PFSK-1 (cell line): Measurements from ENCODE around the gene TLX2.

Experiments
- FOXP2 ChIP-seq: optimal IDR thresholded peaks from 2 replicates; pipeline ENCODE3; 2011; ENCODE audit warnings: borderline replicate concordance, control low read depth, inconsistent platforms; ENCODE audit not compliant: insufficient read depth; ENCODE audit errors: extremely low read length, extremely low read depth
- POLR2AphosphoS5 ChIP-seq: IDR thresholded peaks from 2 replicates; pipeline ENCODE4 v1.6.1; 2012; ENCODE audit warnings: low read depth, mild to moderate bottlenecking, control low read depth, low read length, moderate library complexity
- SIN3A ChIP-seq: IDR thresholded peaks from 2 replicates; pipeline ENCODE4 v1.6.1; 2012; ENCODE audit warnings: mild to moderate bottlenecking, low read length, moderate library complexity, borderline replicate concordance; ENCODE audit not compliant: insufficient read depth
- TAF1 ChIP-seq: IDR thresholded peaks from 2 replicates; pipeline ENCODE4 v1.6.1; 2012; ENCODE audit warnings: low read length, control low read depth, borderline replicate concordance; ENCODE audit not compliant: insufficient read depth
- TF ChIP-seq, protein P1 (sequence below), 2 experiments: IDR thresholded peaks; 2 replicates each; pipeline versions ENCODE4 v1.6.1 to v1.8.0; 2011 to 2012; ENCODE audit warnings: low read depth in 2 of 2, low read length in 2 of 2, control low read depth in 1 of 2, inconsistent platforms in 1 of 2, mild to moderate bottlenecking in 1 of 2, moderate library complexity in 1 of 2; ENCODE audit not compliant: insufficient read depth in 1 of 2

Gene TLX2

DNA sequence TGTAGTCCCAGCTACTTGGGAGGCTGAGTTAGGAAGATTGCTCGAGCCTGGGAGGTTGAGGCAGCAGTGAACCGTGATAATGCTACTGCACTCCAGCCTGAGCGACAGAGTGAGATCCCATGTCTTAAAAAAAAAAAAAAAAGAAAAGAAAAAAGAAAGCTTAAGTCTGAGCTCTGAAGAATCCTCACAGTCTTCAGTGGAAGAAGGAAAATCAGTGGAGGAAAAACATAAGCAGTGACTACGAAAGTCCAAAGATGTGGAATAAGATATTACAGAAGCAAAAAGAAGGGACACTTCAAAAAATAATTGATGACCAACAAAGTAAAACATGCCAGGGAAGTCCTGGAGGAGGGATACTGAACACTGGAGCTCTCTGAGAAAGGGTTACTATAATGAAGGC lies 4.0 kb upstream of the TLX2 start:
- TF ChIP-seq TAF1 (no peak), POLR2AphosphoS5 (no peak), SIN3A (no peak), FOXP2 (no peak)
- TF ChIP-seq, protein P1, sequence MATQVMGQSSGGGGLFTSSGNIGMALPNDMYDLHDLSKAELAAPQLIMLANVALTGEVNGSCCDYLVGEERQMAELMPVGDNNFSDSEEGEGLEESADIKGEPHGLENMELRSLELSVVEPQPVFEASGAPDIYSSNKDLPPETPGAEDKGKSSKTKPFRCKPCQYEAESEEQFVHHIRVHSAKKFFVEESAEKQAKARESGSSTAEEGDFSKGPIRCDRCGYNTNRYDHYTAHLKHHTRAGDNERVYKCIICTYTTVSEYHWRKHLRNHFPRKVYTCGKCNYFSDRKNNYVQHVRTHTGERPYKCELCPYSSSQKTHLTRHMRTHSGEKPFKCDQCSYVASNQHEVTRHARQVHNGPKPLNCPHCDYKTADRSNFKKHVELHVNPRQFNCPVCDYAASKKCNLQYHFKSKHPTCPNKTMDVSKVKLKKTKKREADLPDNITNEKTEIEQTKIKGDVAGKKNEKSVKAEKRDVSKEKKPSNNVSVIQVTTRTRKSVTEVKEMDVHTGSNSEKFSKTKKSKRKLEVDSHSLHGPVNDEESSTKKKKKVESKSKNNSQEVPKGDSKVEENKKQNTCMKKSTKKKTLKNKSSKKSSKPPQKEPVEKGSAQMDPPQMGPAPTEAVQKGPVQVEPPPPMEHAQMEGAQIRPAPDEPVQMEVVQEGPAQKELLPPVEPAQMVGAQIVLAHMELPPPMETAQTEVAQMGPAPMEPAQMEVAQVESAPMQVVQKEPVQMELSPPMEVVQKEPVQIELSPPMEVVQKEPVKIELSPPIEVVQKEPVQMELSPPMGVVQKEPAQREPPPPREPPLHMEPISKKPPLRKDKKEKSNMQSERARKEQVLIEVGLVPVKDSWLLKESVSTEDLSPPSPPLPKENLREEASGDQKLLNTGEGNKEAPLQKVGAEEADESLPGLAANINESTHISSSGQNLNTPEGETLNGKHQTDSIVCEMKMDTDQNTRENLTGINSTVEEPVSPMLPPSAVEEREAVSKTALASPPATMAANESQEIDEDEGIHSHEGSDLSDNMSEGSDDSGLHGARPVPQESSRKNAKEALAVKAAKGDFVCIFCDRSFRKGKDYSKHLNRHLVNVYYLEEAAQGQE (IDR thresholded peaks at IDR 0.05; ENCODE audit: insufficient read depth in 1 of 2, low read depth in 2 of 2, low read length in 2 of 2), result no peak

- TF ChIP-seq, protein P1 (IDR thresholded peaks at IDR 0.05; ENCODE audit: insufficient read depth in 1 of 2, low read depth in 2 of 2, low read length in 2 of 2), result no peak
- no peak for TF ChIP-seq FOXP2
- TF ChIP-seq SIN3A, result no peak
- TF ChIP-seq POLR2AphosphoS5, result no peak
- TF ChIP-seq TAF1, result no peak
Observed at GRCh38 chr2:74511104-74511989, 2.9 kb upstream of the TLX2 start.

GRCh38 chr2:74512744-74513604 lies 1.3 kb upstream of the TLX2 start:
- TF ChIP-seq TAF1 (no peak), SIN3A (no peak), POLR2AphosphoS5 (no peak), FOXP2 (no peak)
- TF ChIP-seq, protein P1 (IDR thresholded peaks at IDR 0.05; ENCODE audit: insufficient read depth in 1 of 2, low read depth in 2 of 2, low read length in 2 of 2), result no peak

- TF ChIP-seq FOXP2, result no peak
- TF ChIP-seq TAF1, result no peak
- TF ChIP-seq SIN3A, result no peak
- TF ChIP-seq, protein P1 (IDR thresholded peaks at IDR 0.05; ENCODE audit: insufficient read depth in 1 of 2, low read depth in 2 of 2, low read length in 2 of 2), result no peak
- TF ChIP-seq POLR2AphosphoS5, result no peak
Observed at GRCh38 chr2:74513605-74514367, 464 bp upstream of the TLX2 start.
